ENCODE data around the gene TAT.

- TF ChIP-seq POLR2AphosphoS5 (IDR thresholded peaks at IDR 0.05; ENCODE audit: borderline replicate concordance, low read depth, low read length) (no peak), EZH2 (IDR thresholded peaks at IDR 0.05) (no peak), FOXP2 (optimal IDR thresholded peaks at IDR 0.05; ENCODE audit: control extremely low read depth, extremely low read length, insufficient read depth) (no peak)
These were observed 18.8 kb downstream of the TAT start for GRCh38 chr16:71557954-71558582.
